Raji (cell line): ENCODE data around the gene AICDA.

Source experiments
- POLR2A ChIP-seq: IDR thresholded peaks from 2 replicates; pipeline ENCODE4 v1.6.1; 2011; ENCODE audit warnings: low read depth, low read length, control low read depth; ENCODE audit not compliant: insufficient read depth

Gene AICDA

DNA sequence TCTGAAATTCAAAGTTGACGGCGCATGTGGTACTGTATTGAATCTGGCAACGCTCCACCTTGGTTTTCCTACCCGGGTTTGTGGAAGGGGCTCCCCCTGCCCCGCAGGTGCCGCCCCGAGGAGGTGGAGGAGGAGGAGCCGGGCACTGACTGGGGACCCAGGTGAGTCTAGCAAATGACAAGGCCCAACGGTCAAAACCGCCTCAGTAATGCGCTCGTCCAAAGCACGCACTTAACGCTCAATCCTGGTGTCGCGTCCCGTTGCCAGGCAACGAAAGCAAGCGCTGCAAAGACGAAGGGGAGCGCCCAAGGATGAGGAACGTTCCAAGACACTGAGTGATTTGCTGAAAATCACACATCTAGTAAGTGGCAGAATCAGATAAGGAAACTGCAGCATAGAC is 48.0 kb downstream of the AICDA start:
- no peak for TF ChIP-seq POLR2A

DNA sequence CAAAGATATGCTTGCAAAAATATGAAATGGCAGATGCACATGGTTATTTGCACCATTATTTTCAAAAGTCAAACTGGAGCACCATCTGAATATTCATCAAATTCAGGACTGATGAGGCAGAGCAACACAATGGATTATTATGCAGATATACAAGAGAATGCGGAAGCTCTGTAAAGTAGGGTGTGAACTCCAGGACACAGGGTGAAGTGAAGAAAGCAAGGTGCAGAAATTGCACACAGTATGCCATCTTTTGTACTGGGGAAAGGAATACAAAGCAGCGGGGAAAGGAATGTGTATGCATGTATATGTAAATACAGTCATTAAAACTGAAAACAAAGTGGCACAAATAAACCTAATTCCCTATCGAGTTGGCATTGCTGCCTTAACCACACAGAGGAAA is 49.3 kb downstream of the AICDA start:
- TF ChIP-seq POLR2A = no peak

DNA sequence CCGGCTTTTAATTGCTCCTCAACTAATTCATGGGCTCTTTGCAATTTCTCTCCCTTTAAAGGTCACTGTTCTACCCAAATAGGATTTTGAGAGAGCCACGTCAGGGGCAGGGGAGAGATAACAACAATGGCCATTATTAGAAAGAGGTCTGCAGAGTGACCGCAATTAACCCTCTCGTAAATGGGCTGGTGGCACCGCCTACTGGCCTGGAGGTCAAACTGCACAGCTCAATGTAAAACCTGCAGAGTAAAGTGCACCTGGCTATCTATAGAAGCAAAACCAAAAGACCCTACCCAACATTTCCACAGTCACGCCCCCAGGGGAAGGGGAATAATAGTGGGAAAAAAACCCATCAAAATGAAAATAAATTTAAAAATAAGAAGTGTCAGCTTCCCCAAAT is 50.3 kb downstream of the AICDA start:
- TF ChIP-seq POLR2A = no peak

DNA sequence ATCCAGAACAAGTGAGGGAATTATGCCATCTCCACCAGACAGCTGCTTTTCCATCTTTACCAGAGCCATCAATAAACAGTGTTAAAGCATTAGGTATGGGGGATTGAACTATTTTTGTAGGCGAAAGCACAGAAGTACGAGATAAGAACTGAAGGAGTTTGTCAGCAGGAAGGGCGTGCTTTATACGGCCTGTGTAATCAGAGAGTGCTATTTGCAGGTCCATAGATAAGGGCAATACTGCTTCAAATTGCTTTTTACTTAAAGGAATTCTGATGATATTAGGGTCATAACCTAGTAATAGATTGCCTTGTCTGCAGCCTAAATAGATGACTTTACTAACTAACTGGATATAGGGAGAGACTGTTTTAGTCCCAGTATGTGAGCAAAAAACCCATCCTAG is 51.6 kb downstream of the AICDA start:
- no peak for TF ChIP-seq POLR2A

DNA sequence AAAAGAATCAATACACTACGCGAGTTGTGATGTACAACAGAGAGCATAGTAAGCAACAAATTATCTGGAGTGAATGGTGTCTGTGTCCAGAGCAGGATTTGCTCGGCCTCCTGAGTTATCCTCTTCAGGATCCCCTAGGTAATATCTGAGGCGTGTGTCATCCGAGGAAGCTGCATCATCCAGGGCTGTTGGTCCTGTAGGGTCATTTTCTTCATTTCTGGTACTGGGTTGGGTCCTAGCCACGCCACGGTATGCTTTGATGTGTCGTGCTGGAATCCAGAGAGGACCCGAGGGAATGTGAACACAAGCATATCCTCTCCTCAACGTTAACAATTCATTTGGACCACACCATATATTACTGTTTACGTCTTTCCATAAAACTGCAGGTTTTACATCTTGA is 53.0 kb downstream of the AICDA start:
- TF ChIP-seq POLR2A = no peak

DNA sequence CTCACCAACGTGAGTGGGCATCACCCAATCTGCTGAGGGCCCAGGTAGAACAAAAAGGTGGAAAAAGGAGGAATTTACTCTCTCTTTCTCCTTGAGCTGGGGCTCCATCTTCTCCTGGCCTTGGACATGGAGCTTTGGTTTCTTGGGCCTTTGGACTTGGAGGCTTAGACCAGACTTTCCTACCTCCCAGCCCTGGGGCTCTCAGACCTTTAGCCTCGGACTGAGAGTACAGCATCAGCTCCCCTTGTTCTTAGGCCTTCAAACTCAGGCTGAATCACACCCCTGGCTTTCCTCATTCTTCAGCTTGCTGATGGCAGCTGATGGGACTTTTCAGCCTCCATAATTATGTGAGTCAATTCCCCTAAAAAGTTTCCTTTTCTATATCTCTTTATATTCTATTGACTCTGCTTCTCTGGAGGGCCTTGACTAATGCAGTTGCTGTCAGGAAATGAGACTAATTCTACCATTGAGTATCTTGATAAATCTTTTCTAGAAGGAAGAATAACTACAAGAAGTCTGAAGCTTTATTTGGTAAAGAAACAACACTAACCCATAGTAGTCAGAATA is 56.0 kb downstream of the AICDA start:
- no peak for TF ChIP-seq POLR2A

DNA sequence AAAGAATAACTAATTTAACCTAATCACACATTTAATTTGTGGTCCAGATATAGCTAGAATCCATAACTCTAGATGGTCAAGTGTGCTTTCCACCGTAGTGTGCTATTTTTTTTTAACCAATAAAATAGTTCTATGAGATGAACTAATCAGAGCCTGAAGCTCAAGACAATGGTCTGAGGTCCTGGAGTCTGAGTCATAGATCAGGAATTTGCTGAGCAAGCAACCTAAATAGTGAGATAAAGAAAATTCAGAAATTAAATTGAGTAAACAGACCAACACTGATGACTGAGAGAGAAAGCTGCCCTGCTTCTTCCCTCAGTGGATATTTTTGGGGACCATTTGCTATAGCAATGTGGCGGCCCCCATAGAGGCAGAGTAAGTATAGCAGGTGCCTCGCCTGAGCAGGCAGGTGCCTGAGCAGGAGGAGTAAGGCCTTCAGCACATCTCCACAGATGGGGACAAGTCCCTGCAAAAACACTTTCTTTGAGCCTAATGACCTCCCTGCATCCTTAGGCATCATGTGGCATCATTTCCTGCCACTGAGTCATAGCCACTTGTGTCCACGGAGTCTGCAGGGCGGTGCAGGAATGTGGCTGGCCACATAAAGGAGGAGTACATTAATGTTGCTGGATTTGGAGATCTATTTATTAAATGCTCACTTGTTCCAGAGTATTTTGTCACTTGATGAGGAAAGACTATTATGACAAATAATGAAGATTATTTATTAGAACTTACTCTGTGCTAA is 58.0 kb downstream of the AICDA start:
- no peak for TF ChIP-seq POLR2A

DNA sequence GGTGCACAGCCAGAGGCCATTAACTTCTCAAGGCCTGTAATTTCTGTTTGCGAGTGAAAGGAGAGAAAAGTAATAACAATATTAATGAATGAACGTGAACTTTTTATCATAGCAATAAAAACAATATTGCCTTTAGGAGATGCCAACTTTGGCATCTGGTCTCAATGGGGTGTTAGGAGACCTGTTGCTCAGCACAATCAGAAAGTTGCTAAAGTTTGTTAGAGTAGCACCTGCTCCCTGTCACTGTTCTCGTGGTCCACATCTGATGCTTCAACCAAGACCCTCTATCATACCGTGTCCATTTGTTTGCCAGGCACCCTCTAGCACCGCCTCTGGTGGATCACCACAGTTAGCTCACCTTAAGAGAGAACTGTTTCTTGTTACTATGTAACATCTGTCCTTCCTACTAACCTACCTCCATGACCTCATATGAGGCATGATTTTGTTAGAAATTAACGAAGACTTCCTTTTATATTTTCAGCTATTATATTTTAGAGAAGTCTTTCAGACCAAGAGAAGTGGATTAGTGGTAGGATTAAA is 59.5 kb downstream of the AICDA start:
- TF ChIP-seq POLR2A = no peak
